Measurements from ENCODE around the gene KRTAP12-2. TPM values are rescaled to one million over a fixed set of nuclear protein-coding genes. Genes with fewer than 3 reads are reported as not detected.
"Not testable (repeated sequence)": the region's sequence is repeated elsewhere in the genome, so short reads cannot be mapped to it uniquely, and the experiment has no call there.

KRTAP12-2 gene
- total RNA-seq, 4 donors from 2014 or later = 17.5 TPM; not detected in 3

DNA sequence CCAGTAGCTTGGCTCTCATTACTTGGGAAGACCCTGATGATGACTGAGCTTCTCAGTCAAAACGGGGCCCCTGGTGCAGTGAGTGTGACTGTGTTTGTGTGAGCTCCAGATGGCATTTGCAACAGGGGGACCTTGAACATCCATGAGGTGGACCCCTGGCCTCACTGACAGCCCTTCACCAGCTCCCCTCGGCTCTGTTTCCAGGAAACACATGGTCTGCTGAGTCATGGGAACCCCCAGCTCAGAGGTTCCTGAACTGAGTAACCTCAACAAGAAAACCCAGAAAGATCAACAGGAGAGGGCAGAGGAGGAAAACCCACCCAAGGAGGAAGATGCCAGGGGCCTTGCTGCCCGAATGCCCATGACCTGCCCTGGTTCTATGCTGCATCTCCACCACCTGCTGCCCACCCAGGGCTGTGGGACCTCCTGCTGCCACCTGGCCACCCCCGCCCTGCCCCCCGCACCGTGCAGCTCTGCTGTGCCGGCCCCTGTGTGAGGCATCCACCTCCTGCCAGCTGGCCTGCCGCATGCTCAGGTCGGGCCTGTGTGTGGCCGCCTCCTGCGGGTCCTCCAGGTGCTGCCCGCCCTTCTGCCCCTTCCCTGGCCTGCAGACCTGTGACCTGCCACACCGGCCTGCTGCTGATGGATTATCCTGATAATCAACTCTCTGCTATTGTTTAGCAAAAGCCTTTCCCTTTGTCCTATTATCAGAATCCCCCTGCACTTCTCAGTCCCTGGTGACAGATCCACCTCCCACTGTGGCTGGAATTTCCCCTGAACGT is 19.5 kb upstream of the KRTAP12-2 start:
- 49 to 58% methylated on average over 10 to 12 of the region's 14 CpGs for whole genome bisulfite sequencing, 2 donors

GRCh38 chr21:44685050-44685449 is 18.3 kb upstream of the KRTAP12-2 start:
- 84 to 87% methylated on average over 6 of the region's 6 CpGs for WGBS, 2 donors
- DNase-seq (ENCODE audit: low spot score in 2 of 2) = peak in 1 of 2 donors; percentile 63
- intact Hi-C loops (cut with DNase I; ENCODE audit: low total_unique reads); H3K4me3 ChIP-seq (ENCODE audit: low read depth, poor library complexity, severe bottlenecking): not testable (repeated sequence)

More for the DNA sequence above, 19.5 kb upstream of the KRTAP12-2 start:
- DNase-seq (ENCODE audit: low spot score in 2 of 2) = peak in 1 of 2 donors; percentile 43
- H3K4me3 ChIP-seq (ENCODE audit: low read depth, poor library complexity, severe bottlenecking) = no peak overlapping the region
- TF ChIP-seq CTCF (IDR thresholded peaks at IDR 0.05) (no peak), POLR2A (IDR thresholded peaks at IDR 0.05) (no peak)
- intact Hi-C loops (cut with DNase I; ENCODE audit: low total_unique reads) = no loop called here

- WGBS, 2 donors = 73 to 74% methylated on average over 6 of the region's 6 CpGs
Observed at GRCh38 chr21:44684483-44684882, 17.8 kb upstream of the KRTAP12-2 start.

DNA sequence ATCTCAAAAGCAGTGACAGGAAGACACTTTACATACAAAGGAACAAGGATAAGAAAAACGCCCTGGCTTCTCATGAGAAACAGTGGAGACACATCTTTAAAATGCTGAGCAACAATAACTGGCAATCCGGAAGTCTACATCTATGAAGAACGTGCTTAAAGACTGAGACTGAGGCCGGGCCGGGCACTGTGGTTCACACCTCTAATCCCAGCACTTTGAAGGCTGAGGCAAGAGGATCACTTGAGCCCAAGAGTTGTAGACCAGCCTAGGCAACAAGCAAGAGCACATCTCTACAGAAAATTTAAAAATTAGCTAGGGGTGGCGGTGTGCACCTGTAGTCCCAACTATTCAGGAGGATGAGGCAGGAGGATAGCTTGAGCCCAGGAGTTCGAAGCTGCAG is 17.4 kb upstream of the KRTAP12-2 start:
- no peak overlapping the region for H3K4me3 ChIP-seq (ENCODE audit: low read depth, poor library complexity, severe bottlenecking)
- peak in 1 of 2 donors; percentile 54 for DNase-seq (ENCODE audit: low spot score in 2 of 2)
- intact Hi-C loops (cut with DNase I; ENCODE audit: low total_unique reads) = no loop called here
- TF ChIP-seq POLR2A (IDR thresholded peaks at IDR 0.05) (no peak), CTCF (IDR thresholded peaks at IDR 0.05) (no peak)
- 75 to 79% methylated on average over 7 of the region's 7 CpGs for WGBS, 2 donors

More at GRCh38 chr21:44684483-44684882, 17.8 kb upstream of the KRTAP12-2 start:
- peak in 1 of 2 donors; percentile 61 for DNase-seq (ENCODE audit: low spot score in 2 of 2)
- intact Hi-C loops (cut with DNase I; ENCODE audit: low total_unique reads) = no loop called here
- TF ChIP-seq POLR2A (IDR thresholded peaks at IDR 0.05) (no peak), CTCF (IDR thresholded peaks at IDR 0.05) (no peak)
- no peak overlapping the region for H3K4me3 ChIP-seq (ENCODE audit: low read depth, poor library complexity, severe bottlenecking)

GRCh38 chr21:44682580-44683151 is 15.9 kb upstream of the KRTAP12-2 start:
- DNase-seq (ENCODE audit: low spot score in 2 of 2) = peak in 1 of 2 donors; percentile 64
- 80 to 82% methylated on average over 15 of the region's 15 CpGs for WGBS, 2 donors

More at GRCh38 chr21:44682580-44683151, 15.9 kb upstream of the KRTAP12-2 start:
- no peak overlapping the region for H3K4me3 ChIP-seq (ENCODE audit: low read depth, poor library complexity, severe bottlenecking)
- intact Hi-C loops (cut with DNase I; ENCODE audit: low total_unique reads) = no loop called here
- TF ChIP-seq CTCF (IDR thresholded peaks at IDR 0.05) (no peak), POLR2A (IDR thresholded peaks at IDR 0.05) (no peak)

Measured in lower leg skin (tissue), 4 donors.